PC-9 (cell line): Measurements from ENCODE around the gene IGFBP2. TPM values are rescaled to one million over a fixed set of nuclear protein-coding genes. Genes with fewer than 3 reads are reported as not detected.

Experiments
- BruUV-seq: library from RNA; stranded (reverse); fragments of 400-500 nt; replicated peaks from 2 replicates; lab custom pipeline; 2021; lab: Mats Ljungman, UMichigan
- CTCF ChIA-PET: fragments of 300-600 bp; sonication (Branson Sonifier 250); formaldehyde crosslinking; loops from one replicate; lab custom pipeline; 2022; ENCODE audit warnings: antibody characterized with exemption; lab: Charles Lee
- POLR2A ChIA-PET: fragments of 300-600 bp; sonication (Branson Sonifier 250); formaldehyde crosslinking; loops from one replicate; lab custom pipeline; 2022; ENCODE audit warnings: antibody characterized with exemption; ENCODE audit not compliant: unreplicated experiment; lab: Charles Lee
- DNase-seq, 2 experiments: peaks; one replicate each; pipeline versions ENCODE4 v3.0.0 to v3.0.0-alpha.2; 2015 to 2022; ENCODE audit warnings: mixed read lengths in 1 of 2
- H2AFZ ChIP-seq: fragments of 200-600 bp; sonication (generic); 2 replicates; pipeline ENCODE4 v1.8.1; 2017; ENCODE audit warnings: antibody characterized with exemption
- H3F3A ChIP-seq: fragments of 200-600 bp; sonication (generic); 2 replicates; pipeline ENCODE4 v1.8.1; 2017; ENCODE audit warnings: antibody characterized with exemption, mild to moderate bottlenecking, low read depth; ENCODE audit not compliant: insufficient read depth
- H3K27ac ChIP-seq: fragments of 200-600 bp; sonication (generic); 2 replicates; pipeline ENCODE4 v1.6.1; 2016; ENCODE audit warnings: mixed run types
- H3K27me3 ChIP-seq: fragments of 200-600 bp; sonication (generic); 2 replicates; pipeline ENCODE4 v1.6.1; 2016; ENCODE audit warnings: low read depth, mixed run types; ENCODE audit not compliant: insufficient read depth
- H3K36me3 ChIP-seq: fragments of 200-600 bp; sonication (generic); 2 replicates; pipeline ENCODE4 v1.6.1; 2016; ENCODE audit warnings: low read depth, mixed run types
- H3K4me1 ChIP-seq: fragments of 200-600 bp; sonication (generic); replicated peaks from 2 replicates; pipeline ENCODE4 v1.6.1; 2016; ENCODE audit warnings: mixed run types; ENCODE audit not compliant: insufficient read depth
- H3K4me2 ChIP-seq: fragments of 200-600 bp; sonication (generic); 2 replicates; pipeline ENCODE4 v1.6.1; 2017; ENCODE audit warnings: mixed run types
- H3K4me3 ChIP-seq: fragments of 200-600 bp; sonication (generic); 2 replicates; pipeline ENCODE4 v1.6.1; 2016; ENCODE audit warnings: mixed run types
- H3K79me2 ChIP-seq: fragments of 200-600 bp; sonication (generic); 2 replicates; pipeline ENCODE4 v1.6.1; 2017; ENCODE audit warnings: low read depth, mixed run types
- H3K9me2 ChIP-seq: fragments of 200-600 bp; sonication (generic); 2 replicates; pipeline ENCODE4 v1.8.1; 2017; ENCODE audit warnings: mild to moderate bottlenecking; ENCODE audit not compliant: insufficient read depth
- H3K9me3 ChIP-seq: fragments of 200-600 bp; sonication (generic); 2 replicates; pipeline ENCODE4 v1.8.1; 2016; ENCODE audit warnings: low read depth; ENCODE audit not compliant: insufficient read depth
- H4K20me1 ChIP-seq: fragments of 200-600 bp; sonication (generic); 2 replicates; pipeline ENCODE4 v1.8.1; 2017; ENCODE audit not compliant: insufficient read depth
- EZH2 ChIP-seq: fragments of 200-600 bp; sonication (generic); IDR thresholded peaks from 2 replicates; pipeline ENCODE4 v1.8.0; 2017; ENCODE audit warnings: antibody characterized with exemption, low read depth
- intact Hi-C: fragments of 100-400 bp; cut with micrococcal nuclease; formaldehyde crosslinking; loops from one replicate; pipeline ENCODE4 v1.10.0; 2022; ENCODE audit not compliant: unreplicated experiment
- total RNA-seq: library from RNA; stranded (reverse); gene quantifications from 2 replicates; pipeline ENCODE4 v1.2.3, GENCODE V29; 2021
- TF ChIP-seq, protein P1 (sequence below): fragments of 200-600 bp; sonication (generic); conservative IDR thresholded peaks from 2 replicates; pipeline ENCODE4 v1.6.1; 2017; ENCODE audit warnings: mixed run types, antibody characterized with exemption, mild to moderate bottlenecking, moderate library complexity

The IGFBP2 gene
- total RNA-seq, 1 experiment from 2014 or later = 106 TPM

DNA sequence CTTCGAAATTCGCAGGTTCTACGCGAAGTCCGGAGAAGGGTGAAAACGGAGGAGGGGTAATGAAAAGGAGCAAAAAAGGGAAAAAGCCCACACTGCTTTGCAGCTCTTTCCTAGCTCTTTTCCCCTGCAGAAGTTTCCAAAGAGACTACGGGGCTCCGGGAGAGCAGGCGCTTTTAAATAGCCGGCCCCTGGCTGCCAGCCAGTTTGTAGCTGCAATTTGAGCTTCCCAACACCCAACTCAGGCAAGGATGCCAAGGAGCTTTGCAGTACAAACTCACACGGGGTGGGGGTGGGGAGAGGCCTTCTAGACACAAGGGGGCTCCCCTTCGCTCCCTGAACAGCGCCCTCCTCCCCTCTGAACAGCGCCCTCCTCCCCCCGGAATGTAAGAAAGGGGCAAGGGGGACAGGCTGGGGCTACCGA, 62.2 kb downstream of the IGFBP2 start, which contains the start of gene IGFBP5:
IGFBP5 (minus strand) TSS at position 149 of the 421 bp plus-strand sequence. CDS start 774 bp downstream, outside the sequence.
- Histone ChIP-seq H4K20me1 (no peaks in the 10 kb centered on the region), H3K9me3 (no peaks in the 10 kb centered on the region), H3K9me2 (no peaks in the 10 kb centered on the region), H3K4me1 (peaks cover 3% of the 10 kb centered on the region; the same call in 1 of the 2 replicates), H3F3A (peaks cover 3% of the 10 kb centered on the region; the same call in 1 of the 2 replicates), H3K79me2 (no peaks in the 10 kb centered on the region), H2AFZ (no peak within 1 kb of the TSS), H3K4me2 (peak within 1 kb of the TSS; percentile 61), H3K4me3 (peak within 1 kb of the TSS; percentile 39; the same call in 1 of the 2 replicates), H3K36me3 (no peaks in the 10 kb centered on the region), H3K27me3 (no peaks in the 10 kb centered on the region), H3K27ac (no peak within 1 kb of the TSS)
- DNase-seq = peak in 1 of 2 experiments; percentile 43
- ChIA-PET CTCF (interaction anchor here (0.6 kb wide), 3 partner anchors 11 to 586 kb away, joined by 3 to 11 read pairs (median 9); partner anchors contain the start of gene XRCC5), POLR2A (interaction anchor here (0.6 kb wide), 1 partner anchor 471 kb away, joined by 6 read pairs; no protein-coding TSS in a partner anchor)
- intact Hi-C loops = loop anchor here (5.0 kb wide), 6 partner anchors 82 to 1062 kb away; no protein-coding TSS in a partner anchor
- TF ChIP-seq, protein P1, sequence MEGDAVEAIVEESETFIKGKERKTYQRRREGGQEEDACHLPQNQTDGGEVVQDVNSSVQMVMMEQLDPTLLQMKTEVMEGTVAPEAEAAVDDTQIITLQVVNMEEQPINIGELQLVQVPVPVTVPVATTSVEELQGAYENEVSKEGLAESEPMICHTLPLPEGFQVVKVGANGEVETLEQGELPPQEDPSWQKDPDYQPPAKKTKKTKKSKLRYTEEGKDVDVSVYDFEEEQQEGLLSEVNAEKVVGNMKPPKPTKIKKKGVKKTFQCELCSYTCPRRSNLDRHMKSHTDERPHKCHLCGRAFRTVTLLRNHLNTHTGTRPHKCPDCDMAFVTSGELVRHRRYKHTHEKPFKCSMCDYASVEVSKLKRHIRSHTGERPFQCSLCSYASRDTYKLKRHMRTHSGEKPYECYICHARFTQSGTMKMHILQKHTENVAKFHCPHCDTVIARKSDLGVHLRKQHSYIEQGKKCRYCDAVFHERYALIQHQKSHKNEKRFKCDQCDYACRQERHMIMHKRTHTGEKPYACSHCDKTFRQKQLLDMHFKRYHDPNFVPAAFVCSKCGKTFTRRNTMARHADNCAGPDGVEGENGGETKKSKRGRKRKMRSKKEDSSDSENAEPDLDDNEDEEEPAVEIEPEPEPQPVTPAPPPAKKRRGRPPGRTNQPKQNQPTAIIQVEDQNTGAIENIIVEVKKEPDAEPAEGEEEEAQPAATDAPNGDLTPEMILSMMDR = no peak
- no peak for TF ChIP-seq EZH2
- BruUV-seq = no TSS peak

DNA sequence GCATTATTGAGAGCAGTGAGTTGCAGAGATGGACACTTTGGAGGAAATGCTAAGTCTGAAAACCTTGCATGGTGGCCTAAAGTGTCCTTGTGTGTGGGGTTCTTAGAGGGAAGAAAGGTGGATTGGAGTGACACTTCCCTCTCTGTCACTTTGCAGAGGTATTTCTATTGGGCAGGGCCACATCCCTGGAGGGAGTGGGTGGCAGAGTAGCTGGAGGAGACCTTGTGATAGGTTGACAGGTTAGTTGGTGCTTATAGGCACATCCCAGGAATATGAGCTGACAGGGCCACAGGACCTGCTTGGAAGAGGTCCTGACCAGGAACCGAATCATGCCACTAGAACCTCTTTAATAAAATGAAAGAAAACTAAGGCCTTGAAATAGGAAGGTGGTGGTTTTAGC, 63.1 kb downstream of the IGFBP2 start:
- Histone ChIP-seq H4K20me1 (no peaks in the 10 kb centered on the region), H3K4me3 (no peak overlapping the region), H3K4me2 (no peak overlapping the region), H3K27ac (no peak overlapping the region), H3F3A (peaks cover 3% of the 10 kb centered on the region; the same call in 1 of the 2 replicates), H3K27me3 (no peaks in the 10 kb centered on the region), H3K4me1 (peaks cover 3% of the 10 kb centered on the region; the same call in 1 of the 2 replicates), H3K79me2 (no peaks in the 10 kb centered on the region), H3K9me2 (no peaks in the 10 kb centered on the region), H2AFZ (no peak overlapping the region), H3K36me3 (no peaks in the 10 kb centered on the region), H3K9me3 (no peaks in the 10 kb centered on the region)
- no peak for TF ChIP-seq EZH2
- TF ChIP-seq, protein P1 = no peak
- ChIA-PET POLR2A (interaction anchor here (0.5 kb wide), 1 partner anchor 707 kb away, joined by 10 read pairs; no protein-coding TSS in a partner anchor), CTCF (interaction anchor here (0.6 kb wide), 1 partner anchor 814 kb away, joined by 4 read pairs; no protein-coding TSS in a partner anchor)
- no TSS peak for BruUV-seq
- no peak for DNase-seq
- intact Hi-C loops = loop anchor here (5.0 kb wide), 6 partner anchors 81 to 1061 kb away; no protein-coding TSS in a partner anchor

DNA sequence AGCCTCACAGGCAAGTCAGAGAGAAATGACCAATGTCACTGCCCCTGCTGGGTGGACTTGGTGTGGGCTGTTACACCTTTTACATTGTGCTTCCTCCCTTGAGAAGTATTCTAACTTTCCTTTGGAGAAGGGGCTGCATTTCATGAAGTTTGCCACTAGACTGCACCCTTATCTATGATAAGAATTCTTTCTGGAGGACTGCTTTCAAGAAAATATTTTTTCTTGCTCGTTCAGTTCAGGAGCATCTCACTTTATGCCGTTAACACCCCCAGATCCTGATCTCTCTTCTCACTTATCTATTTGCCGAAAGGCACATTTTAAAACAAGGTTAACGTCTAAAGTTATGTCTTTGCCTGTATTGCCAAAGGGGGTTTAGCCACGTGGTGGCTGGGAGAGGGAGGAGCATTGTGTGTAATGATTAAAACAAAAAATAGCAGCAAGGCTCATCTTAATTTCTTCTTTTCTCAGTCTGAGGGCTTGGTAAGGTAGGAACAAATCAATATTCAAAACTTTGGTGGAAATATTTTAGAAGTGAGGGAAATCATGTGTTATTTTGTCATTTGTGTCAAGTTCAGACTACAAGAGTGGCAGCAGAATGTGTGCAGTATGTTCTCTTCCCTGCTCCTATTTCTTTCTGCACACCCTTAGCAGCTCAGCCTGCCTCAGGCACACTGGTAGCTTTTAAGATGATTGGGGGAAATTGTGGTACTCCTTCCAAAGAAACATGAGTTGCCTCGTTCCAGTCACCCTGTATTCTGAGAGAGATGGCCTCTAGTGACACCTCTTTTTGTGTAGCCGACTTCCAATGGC, 63.7 kb downstream of the IGFBP2 start:
- Histone ChIP-seq H3K9me3 (no peaks in the 10 kb centered on the region), H3K4me1 (0 out of 2 replicates have a peak, but pooled peaks cover 3% of the 10 kb centered on the region), H4K20me1 (no peaks in the 10 kb centered on the region), H3K79me2 (no peaks in the 10 kb centered on the region), H3K36me3 (no peaks in the 10 kb centered on the region), H3K9me2 (no peaks in the 10 kb centered on the region), H3K4me2 (no peak overlapping the region), H3F3A (peaks cover 3% of the 10 kb centered on the region; the same call in 1 of the 2 replicates), H3K27me3 (no peaks in the 10 kb centered on the region), H2AFZ (no peak overlapping the region), H3K27ac (no peak overlapping the region), H3K4me3 (no peak overlapping the region)
- DNase-seq = no peak
- POLR2A ChIA-PET = interaction anchor here (0.5 kb wide), 1 partner anchor 706 kb away, joined by 10 read pairs; no protein-coding TSS in a partner anchor
- no TSS peak for BruUV-seq
- TF ChIP-seq, protein P1 = peak; percentile 67
- no peak for TF ChIP-seq EZH2
- CTCF ChIA-PET = interaction anchor here (0.6 kb wide), 1 partner anchor 813 kb away, joined by 4 read pairs; no protein-coding TSS in a partner anchor
- intact Hi-C loops = loop anchor here (5.0 kb wide), 6 partner anchors 80 to 1060 kb away; no protein-coding TSS in a partner anchor
